ENCODE measurements around the gene MEGF6. TPM values are rescaled to one million over a fixed set of nuclear protein-coding genes. Genes with fewer than 3 reads are reported as not detected.

The MEGF6 gene
- polyA plus RNA-seq, 3 donors: 6.4 to 8.1 (median 7.0) TPM

Other genes with a start within 250 kb of the MEGF6 start
- 10 to 100 TPM; 15.0 to 17.0 (median 15.3) TPM for gene ARHGEF16, start 156.8 kb downstream of the MEGF6 start, polyA plus RNA-seq (ENCODE audit: insufficient read length in 3 of 3)
- gene TPRG1L, start 13.5 kb upstream of the MEGF6 start, polyA plus RNA-seq (ENCODE audit: insufficient read length in 3 of 3): 10 to 100 TPM; 41.0 to 45.6 (median 41.6) TPM
- gene WRAP73, start 38.6 kb upstream of the MEGF6 start, polyA plus RNA-seq (ENCODE audit: insufficient read length in 3 of 3): 10 to 100 TPM; 16.4 to 19.5 (median 17.0) TPM
- under 1 TPM; 0.35 to 0.45 (median 0.40) TPM for gene TP73, start 41.0 kb upstream of the MEGF6 start, polyA plus RNA-seq (ENCODE audit: insufficient read length in 3 of 3)
- under 1 TPM; 0.10 to 0.30 (median 0.17) TPM for gene CCDC27, start 140.9 kb upstream of the MEGF6 start, polyA plus RNA-seq (ENCODE audit: insufficient read length in 3 of 3)
- 10 to 100 TPM in 2 of 3 donors, 1 to 10 TPM in 1; 9.8 to 14.6 (median 11.5) TPM for gene SMIM1, start 161.2 kb upstream of the MEGF6 start, polyA plus RNA-seq (ENCODE audit: insufficient read length in 3 of 3)
- gene LRRC47, start 185.0 kb upstream of the MEGF6 start, polyA plus RNA-seq (ENCODE audit: insufficient read length in 3 of 3): 10 to 100 TPM; 61.9 to 63.4 (median 62.5) TPM
- gene CEP104, start 245.7 kb upstream of the MEGF6 start, polyA plus RNA-seq (ENCODE audit: insufficient read length in 3 of 3): 10 to 100 TPM; 35.5 to 41.8 (median 37.0) TPM
- 1 to 10 TPM; 6.3 to 8.2 (median 6.4) TPM for gene DFFB, start 246.0 kb upstream of the MEGF6 start, polyA plus RNA-seq (ENCODE audit: insufficient read length in 3 of 3)